NCI-H510A treated with DMSO at 0.1 percent for 48 hours (cell line): ENCODE data around the gene GRB10.

Experiments
- DNase-seq: peaks from one replicate; lab custom pipeline; 2025; lab: John Stamatoyannopoulos, UW

GRB10 gene

DNA sequence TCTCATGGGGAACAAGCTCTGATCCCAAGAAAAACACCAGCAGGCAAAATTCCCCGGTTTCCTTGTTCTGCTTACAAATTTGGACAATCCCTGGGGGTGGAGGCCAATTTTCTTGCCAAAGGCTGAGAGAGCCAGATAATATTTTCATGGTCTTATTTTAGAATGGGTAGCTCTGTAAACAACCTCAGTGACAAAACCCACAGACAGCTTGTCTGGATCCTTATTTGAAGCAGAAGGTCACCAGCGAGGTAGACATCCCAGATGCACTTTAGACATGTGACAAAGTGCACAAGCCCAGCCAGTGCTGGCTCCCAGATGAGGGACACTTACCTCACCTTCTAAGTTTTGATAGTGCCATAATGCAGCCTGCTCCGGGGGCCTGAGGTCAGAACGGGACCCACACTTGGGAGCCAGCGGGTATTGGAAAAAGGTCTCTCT lies 114.9 kb downstream of the GRB10 start:
- no peak for DNase-seq

DNA sequence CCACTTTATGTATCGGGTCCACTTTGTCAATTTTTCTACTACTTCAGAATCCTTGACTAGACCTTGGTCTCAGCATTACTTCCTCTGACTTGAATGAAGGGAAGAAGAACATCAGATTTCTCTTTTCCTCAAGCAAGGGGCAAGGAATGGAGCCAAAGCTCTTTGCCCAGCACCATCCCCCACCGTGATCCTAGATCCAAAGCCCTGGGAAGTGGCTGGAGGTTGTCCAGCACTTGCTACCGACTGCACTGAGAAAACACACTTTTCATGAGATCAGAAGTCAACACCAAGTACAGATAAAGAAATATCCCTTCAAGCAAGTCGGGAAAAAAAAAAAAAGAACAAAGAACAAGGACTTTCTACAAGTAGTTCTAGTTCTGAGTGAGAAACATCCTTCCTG lies 115.4 kb downstream of the GRB10 start:
- DNase-seq, result no peak

DNA sequence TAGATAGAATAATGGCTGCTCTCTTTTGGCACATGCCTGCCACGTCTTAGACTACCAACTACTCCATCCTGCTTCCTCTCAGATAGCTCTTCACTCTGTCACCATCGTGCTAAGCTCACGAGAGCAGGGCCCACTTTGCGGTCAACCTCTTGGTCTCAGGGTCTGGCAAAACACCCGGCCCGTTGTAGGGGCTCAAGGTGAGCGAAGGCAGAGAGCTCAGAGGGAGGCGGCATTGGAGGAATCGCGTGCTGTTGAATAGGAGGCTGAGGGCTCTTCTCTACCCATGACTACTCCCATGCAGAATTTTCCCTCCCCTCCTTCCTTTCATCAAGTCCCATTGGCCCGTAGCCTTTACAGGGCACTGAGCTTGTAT lies 116.6 kb downstream of the GRB10 start:
- DNase-seq, result no peak

DNA sequence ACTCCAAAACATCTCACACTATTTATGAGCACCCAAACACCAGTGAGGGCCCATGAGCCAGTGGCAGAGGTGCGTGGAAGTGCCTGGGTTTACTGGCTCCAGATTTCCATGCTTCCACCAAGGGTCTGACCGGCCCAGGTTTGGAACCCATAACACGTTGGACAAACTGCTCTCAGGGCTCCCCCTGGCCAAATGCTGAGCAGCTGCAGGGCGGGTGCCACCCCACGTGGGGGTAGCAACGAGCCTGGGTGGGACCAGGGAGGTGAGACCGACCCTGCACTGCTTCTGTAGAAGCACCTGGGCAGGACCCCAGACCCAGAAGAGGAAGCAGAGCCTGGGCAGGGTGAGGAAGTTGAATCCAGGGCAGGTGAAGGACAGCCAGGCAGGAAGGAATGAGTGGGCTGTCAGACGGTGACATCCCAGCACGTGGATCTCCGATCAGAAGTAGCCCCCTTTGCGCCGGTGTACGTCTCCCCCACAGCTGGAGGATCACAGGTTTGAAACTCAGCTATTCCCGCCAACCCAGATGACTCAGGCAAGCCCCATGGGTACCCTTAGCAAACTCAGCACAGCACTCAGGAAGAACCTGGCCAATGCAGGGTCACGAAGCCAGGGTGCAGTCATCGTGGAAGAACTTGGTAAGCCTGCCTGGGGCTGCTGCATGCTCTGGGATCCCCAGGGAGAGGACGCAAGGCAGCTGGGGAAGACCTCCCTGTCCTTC lies 117.1 kb downstream of the GRB10 start:
- DNase-seq, result no peak

DNA sequence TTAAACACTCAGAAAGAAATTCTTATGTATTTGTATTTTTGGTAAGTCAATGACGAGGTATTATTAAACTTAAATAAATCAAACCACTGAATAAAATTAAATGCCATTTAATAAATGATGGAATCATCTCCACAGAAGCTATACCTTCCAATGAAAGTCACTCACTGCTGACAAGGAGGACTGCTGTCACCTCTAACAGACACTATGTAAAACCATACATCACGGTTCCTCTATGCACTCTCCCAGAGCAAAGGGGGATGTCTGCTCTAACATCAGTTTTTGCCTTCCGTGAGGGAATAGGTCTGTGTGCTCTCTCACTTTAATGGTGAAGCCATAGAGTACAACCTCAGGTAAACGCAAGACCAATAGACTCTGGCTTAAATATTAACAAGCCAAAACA lies 117.8 kb downstream of the GRB10 start:
- DNase-seq, result no peak

DNA sequence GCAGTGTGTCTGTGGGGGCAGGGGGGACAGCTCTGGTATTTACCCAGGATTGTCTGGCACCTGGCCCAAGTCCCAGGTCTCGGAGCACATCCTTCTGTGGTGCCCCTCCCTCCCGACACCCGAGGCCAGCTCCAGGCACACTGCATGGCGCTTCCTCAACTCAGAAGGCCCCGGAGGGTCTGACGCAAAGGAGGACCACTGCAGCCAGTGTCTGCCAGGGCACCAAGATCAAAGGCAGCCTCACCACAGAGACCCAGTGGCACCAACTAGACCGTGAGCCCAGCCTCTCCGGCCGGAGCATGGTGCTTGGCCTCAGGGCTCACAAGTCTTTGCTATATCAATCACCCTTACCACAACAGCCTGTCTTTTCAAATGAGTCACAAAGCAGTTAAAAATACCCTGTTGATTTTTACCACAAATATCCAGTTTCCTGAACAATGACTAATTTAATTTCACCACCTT lies 118.2 kb downstream of the GRB10 start:
- DNase-seq, result no peak

DNA sequence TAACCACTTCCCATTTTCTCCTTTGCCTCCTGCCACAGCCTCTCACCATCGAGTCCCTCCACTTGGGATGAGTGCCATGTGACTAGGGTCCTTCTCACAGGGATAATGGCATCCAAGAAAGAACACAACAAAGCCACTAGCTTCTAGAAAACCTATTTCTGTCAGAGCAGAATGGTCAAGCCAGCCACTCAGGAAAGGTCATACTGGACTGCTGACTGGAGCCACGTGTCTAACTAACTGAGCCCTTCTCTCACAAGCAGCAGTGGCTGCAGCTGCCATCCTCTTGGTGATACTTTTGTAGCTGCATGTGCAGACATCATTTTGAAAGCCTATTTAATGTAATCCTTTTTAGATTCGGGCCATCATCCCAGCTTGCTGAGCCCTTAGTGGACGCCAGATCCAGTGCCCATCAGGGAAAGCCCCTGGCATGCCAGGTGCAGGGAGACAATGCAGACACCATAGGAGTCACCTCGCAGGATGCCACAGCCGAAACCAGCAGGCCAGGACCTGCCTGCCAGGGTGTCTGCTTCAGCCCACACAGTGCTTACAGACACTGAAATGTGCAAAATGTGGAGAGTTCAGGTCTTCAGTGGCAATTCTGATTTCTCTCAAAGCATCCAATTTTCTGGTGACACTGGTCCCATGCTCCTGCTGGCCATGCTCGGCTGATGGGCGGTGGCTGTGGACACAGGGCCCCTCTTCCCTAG lies 119.1 kb downstream of the GRB10 start:
- no peak for DNase-seq

DNA sequence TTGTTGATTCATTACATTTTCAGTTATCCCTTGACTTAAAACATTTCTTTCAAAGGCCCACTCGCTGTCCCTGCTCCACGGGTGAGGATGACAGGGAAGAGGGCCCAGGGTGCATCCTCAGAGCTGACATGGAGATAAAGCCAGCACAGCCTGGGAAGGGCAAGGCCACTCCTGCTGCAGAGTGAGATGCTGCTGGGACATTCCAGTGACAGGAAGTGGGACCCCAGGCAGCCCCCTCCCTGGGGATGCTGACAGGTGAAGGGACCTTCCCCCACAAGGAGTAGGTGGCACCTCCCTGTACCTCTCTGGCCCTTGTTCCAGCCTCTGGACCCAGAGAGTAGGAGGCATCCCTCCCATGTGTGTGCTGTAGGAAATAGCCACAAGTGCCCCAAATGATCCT lies 119.7 kb downstream of the GRB10 start:
- DNase-seq, result no peak

DNA sequence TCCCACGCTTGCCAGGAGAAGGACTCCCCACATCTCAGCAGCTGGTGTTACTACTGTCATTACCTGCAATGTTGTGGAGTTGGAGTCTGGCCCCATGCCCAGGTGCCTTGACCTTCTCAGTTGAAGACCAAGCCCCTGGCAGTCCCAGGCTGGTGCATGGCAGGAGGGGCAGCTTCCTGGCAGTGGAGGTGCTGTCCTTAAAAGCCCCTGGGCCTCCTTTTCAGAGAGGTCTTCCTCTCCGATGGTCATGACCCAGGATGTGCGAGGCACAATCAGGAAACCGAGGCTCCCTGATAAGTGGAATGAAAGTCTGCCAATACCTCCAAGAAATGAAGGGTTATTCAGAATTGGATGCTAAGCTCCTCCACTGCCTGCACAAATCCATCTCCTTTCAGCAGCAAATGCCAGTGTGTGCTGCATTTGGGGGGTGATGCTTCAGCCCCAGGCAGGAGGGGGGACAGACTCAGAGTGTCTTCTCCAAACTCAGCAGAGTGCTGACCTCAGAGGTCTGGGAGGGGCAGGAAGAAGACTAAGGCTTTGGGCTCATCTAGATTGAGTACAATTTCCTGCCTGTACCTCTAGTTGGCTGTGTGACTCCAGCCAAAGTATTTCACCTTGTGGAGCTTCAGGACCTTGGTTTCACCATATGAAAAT lies 120.5 kb downstream of the GRB10 start:
- no peak for DNase-seq

DNA sequence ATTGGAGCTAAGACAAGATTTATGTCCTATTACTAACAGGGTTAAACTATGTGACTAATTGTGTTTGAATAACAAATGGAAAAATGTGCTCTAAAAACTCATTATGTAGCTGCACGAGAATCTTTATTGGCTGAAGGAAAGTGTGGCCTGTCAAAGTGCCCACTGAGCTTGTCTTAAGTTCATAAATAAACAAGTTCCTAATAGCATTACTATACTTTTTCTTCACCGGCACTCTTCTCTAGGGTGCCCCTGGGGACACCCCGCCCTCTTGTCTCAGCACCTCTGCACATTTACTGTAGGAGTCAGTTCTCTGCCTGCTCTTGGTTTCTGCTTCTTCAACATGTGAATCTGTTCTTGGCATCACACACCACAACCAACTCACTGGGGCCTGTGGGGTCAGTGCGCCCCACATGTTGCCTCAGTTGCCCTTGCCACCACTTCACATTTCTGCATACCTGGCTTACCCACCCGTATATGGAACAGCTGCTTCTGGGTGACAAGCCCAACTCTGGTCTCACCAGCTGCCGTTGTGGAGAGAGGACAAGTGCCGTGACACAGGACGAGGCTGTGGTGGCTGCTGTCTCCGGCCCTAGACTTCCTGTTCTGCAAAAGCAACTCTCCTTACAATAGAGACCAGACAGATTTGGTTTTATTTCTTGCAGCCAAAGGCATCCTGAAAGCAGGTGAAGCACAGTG lies 121.2 kb downstream of the GRB10 start:
- no peak for DNase-seq

DNA sequence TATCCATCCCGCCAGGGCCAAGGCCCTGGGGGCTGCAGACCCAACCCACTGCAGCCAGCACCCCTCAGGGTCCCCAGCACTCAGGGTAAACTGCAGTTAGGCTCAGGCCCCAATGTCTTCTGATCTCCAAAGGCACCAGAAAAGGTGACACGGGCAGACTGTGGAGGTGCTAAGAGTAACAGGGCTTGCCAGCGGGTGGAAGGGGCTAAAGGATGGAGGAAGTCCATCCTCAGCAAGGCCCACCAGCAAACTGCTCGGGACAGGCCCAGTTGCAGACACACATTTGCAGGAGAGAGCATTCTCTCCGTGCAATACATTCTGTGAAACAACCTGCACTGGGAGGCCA lies 121.9 kb downstream of the GRB10 start:
- no peak for DNase-seq

DNA sequence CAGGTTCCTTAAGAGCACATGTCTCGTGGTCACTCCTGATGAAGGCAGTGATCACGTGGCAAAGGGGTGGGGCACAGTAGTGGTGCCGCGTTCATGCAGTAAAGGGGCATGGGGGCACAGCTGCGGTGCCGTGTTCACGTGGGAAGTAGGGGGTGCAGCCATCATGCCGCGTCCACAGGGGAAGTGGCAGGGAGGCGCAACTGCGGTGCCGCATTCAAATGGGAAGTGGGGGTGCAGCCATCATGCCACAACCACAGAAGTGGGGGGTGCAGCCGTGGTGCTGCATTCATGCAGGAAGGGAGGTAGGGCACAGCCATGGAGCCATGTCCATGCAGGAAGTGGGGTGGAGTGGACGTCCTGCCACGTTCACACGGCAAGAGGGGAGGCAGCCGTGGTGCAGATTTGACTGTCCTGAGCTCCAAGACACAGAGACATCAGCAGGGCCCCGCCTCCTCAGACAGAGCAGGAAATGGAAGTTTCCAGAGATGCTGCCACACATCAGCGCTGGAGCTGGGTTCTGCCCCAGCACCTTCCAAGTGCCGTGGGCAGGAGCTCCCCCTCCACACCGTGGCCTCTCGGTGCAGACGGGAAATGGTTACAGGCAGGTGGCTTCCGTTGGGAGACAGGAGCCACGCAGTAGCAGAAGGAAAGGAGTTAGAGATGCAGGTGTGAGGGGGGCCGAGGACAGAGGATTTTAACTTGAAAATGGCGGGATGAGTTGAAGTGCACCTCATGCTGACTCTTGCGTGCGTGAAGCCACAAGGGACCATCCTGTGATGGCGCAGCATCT lies 122.5 kb downstream of the GRB10 start:
- DNase-seq, result no peak

DNA sequence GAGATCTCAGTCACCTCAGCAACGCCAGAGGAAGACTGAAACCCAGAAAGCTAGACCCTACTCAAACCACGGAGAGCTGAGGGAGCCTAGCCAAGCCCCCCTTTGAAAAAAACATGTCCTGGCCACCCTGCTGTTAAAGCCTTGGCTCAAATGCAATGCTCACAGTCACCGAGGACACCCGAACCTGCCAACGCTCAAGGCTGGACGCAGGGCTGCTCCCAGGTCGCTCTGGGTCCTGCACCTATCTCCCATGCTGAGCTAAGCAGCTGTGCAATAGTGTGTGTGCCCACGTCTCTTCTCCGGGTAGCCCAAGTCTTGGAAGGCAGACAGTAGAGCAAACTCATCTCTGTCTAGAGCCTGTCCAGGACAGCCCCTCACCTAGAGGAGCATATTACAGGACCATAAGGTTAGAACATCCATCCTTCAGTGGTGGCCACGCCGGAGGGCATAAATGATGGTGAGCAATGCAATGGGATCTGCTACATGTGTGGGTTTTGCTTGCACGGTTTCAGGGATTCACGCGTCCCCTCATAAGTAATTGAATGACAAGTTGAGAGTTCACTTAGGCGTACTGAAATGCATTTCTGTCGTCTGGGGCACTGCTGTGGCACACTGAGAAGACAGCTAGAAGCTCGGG lies 123.2 kb downstream of the GRB10 start:
- DNase-seq, result no peak

DNA sequence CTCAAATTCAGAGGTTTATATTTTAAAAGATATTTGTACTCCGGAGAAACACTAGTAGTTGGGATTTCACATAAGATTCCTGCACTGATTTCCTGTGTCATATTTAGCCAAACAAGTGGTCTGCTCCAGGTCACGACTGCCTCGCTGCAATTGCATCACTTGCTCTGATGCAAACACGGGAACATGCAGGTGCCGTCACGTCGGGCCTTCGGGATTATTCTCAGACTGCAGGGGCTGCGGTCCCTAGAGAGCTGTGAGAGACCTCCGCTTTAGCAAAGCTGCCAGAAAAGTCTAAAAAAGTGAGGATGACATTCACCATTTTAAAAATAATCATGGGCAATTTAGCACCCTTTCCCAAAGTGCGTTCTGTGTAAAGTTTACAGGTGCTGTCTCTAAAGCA lies 124.0 kb downstream of the GRB10 start:
- DNase-seq, result no peak

DNA sequence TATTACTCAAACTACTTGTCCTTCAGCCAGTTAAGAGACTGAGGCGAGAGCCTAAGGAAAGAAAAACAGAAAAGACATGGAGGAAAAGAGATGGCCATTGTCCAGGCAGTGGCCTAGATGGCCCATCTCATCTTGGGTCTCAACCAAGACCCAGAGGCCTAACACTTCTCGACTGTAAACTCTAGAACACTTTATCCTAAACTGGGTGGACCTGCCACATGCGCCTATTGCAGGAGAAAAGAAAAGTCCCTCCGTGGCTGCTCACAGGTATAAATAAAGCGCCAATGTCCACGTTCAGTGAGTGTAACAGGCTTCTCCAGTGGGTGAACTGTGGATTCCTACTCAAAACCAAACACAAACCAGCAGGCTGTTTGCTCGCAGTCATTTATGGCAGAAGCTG lies 124.8 kb downstream of the GRB10 start:
- DNase-seq, result no peak

DNA sequence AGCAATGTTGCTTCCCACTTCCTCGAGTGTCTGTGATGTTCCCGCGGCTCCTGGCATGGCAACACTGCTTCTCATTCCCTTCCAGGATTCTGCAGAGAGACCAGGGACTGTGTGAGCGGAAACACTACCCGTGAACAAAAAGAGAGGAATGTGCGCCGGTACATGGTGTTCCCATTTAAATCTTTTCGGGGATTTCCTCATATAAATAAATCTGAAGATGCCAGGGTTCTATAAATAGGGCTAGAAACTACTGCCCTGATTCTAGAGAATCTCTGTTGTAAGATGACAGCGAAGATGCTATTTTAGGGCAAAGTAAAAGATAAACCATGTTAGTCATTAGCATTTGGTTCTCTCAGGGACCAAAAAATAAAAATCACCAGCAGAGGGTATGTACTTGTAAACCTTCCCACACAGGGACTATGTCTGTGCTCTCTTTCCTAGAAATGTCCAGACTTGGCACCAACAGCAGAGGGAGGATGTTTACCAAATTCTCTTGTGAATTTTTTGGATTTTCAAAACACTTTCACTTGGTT lies 125.3 kb downstream of the GRB10 start:
- DNase-seq, result no peak

DNA sequence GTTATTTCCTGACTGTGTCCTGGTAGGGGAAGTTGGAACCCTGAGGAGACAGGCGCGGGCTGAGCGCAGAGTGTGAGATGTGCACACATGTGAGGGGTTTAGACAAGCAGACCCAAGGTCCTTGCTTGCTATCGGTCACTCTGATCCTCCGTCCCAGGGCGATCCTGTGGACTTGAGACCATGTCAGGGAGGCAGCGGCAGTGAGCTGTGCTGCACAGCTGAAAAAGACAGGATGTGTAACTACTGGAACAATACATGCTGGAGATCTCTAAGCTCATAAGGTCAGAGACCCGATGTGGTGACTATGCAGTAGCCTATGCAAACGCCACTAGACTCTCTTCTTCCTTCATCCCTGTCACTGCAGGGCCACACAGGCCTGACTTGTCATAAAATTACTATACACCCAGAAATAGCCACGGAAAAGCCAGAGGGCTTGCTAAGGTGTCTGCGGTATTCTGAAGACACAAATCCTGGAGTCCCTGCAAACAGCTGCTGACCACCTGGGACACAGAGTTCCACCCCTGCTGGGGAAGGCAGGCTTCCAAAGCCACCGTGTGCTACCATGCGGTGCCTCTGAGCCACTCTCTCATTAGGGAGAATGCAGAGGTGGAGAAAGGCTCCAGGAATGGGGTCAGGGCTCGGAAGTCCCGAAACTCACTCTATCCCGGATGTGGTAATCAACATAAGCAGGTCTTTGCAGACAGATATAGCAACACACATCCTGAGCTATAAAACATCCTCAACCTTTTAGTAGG lies 126.4 kb downstream of the GRB10 start:
- no peak for DNase-seq

DNA sequence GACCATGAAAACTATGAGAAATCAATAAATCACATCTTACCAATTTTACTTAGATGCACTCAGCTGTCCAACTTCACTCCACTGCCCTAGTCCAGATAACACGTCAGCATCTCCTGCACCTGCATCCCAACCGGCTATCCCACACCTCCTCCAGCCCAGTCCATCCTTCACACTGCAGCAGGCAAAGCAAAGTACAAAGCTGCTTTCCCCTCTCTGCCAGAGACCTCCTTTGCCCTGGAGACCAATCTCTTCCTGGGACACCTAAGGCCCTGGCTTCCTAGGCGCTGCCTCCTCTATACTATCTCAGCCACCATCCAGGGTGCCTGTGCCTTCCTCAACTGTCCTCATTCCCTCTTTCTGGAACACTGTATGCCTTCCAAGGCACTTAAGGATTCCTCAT lies 127.2 kb downstream of the GRB10 start:
- DNase-seq, result no peak

DNA sequence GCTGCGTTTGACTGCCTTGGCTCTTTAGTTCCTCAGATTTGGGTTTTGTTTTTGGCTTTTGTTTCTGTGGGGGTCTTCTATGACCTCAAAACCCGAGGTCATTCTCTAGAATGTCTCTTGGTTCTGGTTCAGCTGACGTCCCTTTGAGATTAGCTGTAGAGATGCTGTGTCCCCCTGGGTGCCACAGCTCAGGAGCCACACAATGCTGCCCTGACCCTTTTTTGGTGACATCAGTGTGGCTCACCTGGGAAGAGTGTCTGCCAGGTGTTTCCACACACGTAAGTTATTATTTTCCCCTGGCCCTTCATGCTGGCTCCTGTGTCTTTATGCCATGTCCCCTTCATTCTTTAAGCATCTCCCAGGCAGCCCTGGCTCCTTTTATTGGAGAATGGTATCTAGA lies 127.7 kb downstream of the GRB10 start:
- DNase-seq, result no peak

DNA sequence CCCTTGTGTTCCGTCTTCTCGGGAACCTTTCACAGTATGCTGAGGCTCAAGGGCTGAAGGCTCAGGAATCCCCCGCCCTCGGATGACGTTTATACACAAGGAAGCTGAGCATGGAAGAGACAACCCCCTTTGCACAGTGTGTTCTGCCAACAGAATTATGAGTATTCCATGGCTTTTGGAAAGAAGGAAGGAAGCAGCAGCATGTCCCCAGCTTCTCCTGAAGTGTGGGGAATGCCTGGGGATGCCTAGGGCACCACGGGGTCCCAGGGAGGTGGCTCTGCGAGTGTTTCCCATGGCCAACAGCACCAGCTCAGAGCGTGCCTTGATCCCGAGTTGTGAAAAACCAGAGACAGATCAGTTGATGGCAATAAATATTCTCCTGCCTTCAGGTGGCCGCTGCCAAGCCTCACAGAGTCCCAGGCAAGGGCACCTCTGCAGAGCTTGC lies 128.7 kb downstream of the GRB10 start:
- DNase-seq, result no peak
